Caco-2 (cell line): ENCODE data around the gene NEDD4L. TPM values are rescaled to one million over a fixed set of nuclear protein-coding genes. Genes with fewer than 3 reads are reported as not detected.

Source experiments
- BruUV-seq: library from RNA; stranded (reverse); fragments of 400-500 nt; replicated peaks from 2 replicates; lab custom pipeline; 2021; lab: Mats Ljungman, UMichigan
- CTCF ChIA-PET: fragments of 300-600 bp; sonication (Branson Sonifier 250); formaldehyde crosslinking; loops from one replicate; lab custom pipeline; 2022; ENCODE audit warnings: antibody characterized with exemption; lab: Charles Lee
- POLR2A ChIA-PET: fragments of 300-600 bp; sonication (Branson Sonifier 250); formaldehyde crosslinking; loops from one replicate; lab custom pipeline; 2022; ENCODE audit warnings: antibody characterized with exemption; lab: Charles Lee
- DNase-seq, 2 experiments: peaks; one replicate each; pipeline versions ENCODE4 v3.0.0 to v3.0.0-alpha.2; 2020 to 2022
- H3K27me3 ChIP-seq: replicated peaks from 2 replicates; pipeline ENCODE4 v1.6.0; 2011; ENCODE audit warnings: low read length; ENCODE audit not compliant: control insufficient read depth, insufficient read depth
- H3K36me3 ChIP-seq: 2 replicates; pipeline ENCODE4 v1.5.1; 2011; ENCODE audit warnings: low read length; ENCODE audit not compliant: control insufficient read depth, insufficient read depth
- H3K4me1 ChIP-seq: fragments of 250-450 bp; sonication (Bioruptor Pico); 2 replicates; pipeline ENCODE4 v1.5.1; 2020; ENCODE audit warnings: mild to moderate bottlenecking
- H3K4me3 ChIP-seq: 2 replicates; pipeline ENCODE4 v1.5.1; 2011; ENCODE audit warnings: low read depth, mild to moderate bottlenecking, control low read depth, low read length
- H3K9me3 ChIP-seq: fragments of 250-450 bp; sonication (Bioruptor Pico); 2 replicates; pipeline ENCODE4 v1.5.1; 2020; ENCODE audit warnings: mild to moderate bottlenecking, moderate library complexity
- H3K27ac Mint-ChIP-seq: one replicate; pipeline ENCODE4 v1.8.0; 2022; ENCODE audit warnings: mixed read lengths; ENCODE audit not compliant: unreplicated experiment
- H3K27me3 Mint-ChIP-seq: one replicate; pipeline ENCODE4 v1.8.0; 2022; ENCODE audit warnings: mixed read lengths; ENCODE audit not compliant: insufficient read depth, unreplicated experiment
- H3K36me3 Mint-ChIP-seq: one replicate; pipeline ENCODE4 v1.8.0; 2022; ENCODE audit warnings: mild to moderate bottlenecking, mixed read lengths; ENCODE audit not compliant: insufficient read depth, unreplicated experiment
- H3K4me1 Mint-ChIP-seq: one replicate; pipeline ENCODE4 v1.8.0; 2022; ENCODE audit warnings: low read depth, mixed read lengths; ENCODE audit not compliant: unreplicated experiment
- H3K4me3 Mint-ChIP-seq: one replicate; pipeline ENCODE4 v1.8.0; 2022; ENCODE audit warnings: mild to moderate bottlenecking, moderate library complexity, mixed read lengths; ENCODE audit not compliant: unreplicated experiment
- H3K9me3 Mint-ChIP-seq: one replicate; pipeline ENCODE4 v1.8.0; 2022; ENCODE audit warnings: mixed read lengths; ENCODE audit not compliant: unreplicated experiment
- intact Hi-C: fragments of 100-400 bp; cut with micrococcal nuclease; formaldehyde crosslinking; loops from one replicate; pipeline ENCODE4 v1.10.0; 2022; ENCODE audit not compliant: unreplicated experiment
- total RNA-seq: library from RNA; stranded (reverse); gene quantifications from 2 replicates; pipeline ENCODE4 v1.2.3, GENCODE V29; 2022
- TF ChIP-seq, protein P1 (sequence below), 2 experiments: fragments of 200-600 bp in 1 of 2; IDR thresholded peaks; 1 replicate in 1 of 2; 2 replicates in 1 of 2; pipeline versions ENCODE4 v1.5.1 to v1.8.0; 2011 to 2022; ENCODE audit warnings: antibody characterized with exemption in 1 of 2, control low read depth in 1 of 2, inconsistent platforms in 1 of 2, low read depth in 1 of 2, low read length in 1 of 2, mild to moderate bottlenecking in 1 of 2, moderate library complexity in 1 of 2; ENCODE audit not compliant: insufficient read depth in 1 of 2, severe bottlenecking in 1 of 2, unreplicated experiment in 1 of 2

The NEDD4L gene
- total RNA-seq, 1 experiment from 2014 or later = 85.4 TPM

DNA sequence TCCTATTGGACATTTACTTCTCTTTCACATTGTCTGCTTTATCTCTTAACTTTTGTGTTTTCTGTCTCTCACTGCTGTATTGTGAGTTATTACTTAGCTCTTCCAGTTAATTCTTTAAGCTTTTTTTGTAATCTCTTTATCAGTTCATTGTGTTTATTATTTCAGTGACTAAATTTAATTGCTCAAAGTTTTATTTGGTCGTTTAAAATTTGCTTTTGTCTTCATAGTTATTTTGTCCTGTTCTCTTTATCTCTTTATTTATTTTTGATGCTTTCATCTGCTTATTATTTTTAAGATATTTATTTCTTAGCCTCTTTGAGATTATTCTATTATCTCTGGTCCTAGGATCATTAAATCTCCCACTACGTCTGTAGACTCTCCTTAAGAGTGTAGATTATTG, 316.3 kb downstream of the NEDD4L start:
- H3K4me1 Mint-ChIP-seq = no peaks in the 10 kb centered on the region
- no peak overlapping the region for H3K4me3 Mint-ChIP-seq
- no peaks in the 10 kb centered on the region for H3K27me3 Mint-ChIP-seq
- Histone ChIP-seq H3K9me3 (no peaks in the 10 kb centered on the region), H3K4me1 (no peaks in the 10 kb centered on the region), H3K36me3 (no peaks in the 10 kb centered on the region; the same call in 1 of the 2 replicates), H3K4me3 (no peak overlapping the region), H3K27me3 (no peaks in the 10 kb centered on the region)
- ChIA-PET CTCF (no interaction called here), POLR2A (no interaction called here)
- TF ChIP-seq, protein P1, sequence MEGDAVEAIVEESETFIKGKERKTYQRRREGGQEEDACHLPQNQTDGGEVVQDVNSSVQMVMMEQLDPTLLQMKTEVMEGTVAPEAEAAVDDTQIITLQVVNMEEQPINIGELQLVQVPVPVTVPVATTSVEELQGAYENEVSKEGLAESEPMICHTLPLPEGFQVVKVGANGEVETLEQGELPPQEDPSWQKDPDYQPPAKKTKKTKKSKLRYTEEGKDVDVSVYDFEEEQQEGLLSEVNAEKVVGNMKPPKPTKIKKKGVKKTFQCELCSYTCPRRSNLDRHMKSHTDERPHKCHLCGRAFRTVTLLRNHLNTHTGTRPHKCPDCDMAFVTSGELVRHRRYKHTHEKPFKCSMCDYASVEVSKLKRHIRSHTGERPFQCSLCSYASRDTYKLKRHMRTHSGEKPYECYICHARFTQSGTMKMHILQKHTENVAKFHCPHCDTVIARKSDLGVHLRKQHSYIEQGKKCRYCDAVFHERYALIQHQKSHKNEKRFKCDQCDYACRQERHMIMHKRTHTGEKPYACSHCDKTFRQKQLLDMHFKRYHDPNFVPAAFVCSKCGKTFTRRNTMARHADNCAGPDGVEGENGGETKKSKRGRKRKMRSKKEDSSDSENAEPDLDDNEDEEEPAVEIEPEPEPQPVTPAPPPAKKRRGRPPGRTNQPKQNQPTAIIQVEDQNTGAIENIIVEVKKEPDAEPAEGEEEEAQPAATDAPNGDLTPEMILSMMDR (IDR thresholded peaks at IDR 0.05; ENCODE audit: insufficient read depth in 1 of 2, low read depth in 1 of 2, low read length in 1 of 2, severe bottlenecking in 1 of 2, unreplicated experiment in 1 of 2) = no peak
- intact Hi-C loops = no loop called here
- H3K9me3 Mint-ChIP-seq = no peaks in the 10 kb centered on the region
- no peak for DNase-seq
- no peak overlapping the region for H3K27ac Mint-ChIP-seq
- peaks cover 38% of the 10 kb centered on the region for H3K36me3 Mint-ChIP-seq
- no TSS peak for BruUV-seq

DNA sequence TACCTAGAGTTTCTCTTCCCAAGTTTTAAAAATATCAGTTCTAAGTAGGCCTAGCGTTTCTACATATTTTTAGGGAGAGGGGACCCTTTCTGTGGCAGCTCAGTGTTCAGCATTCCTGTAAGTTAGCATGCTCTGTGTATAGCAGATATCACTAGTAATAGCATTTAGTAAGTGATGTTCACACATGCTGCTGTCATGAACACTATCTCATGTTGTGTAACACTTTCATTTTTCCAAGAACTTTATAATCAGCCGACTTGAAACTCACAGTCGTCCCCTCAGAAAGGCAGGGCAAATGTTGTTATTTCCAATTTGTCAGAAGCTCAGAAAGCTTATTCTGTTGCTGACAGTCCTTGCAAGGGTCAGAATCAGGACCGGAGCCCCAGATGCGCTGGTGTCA, 317.2 kb downstream of the NEDD4L start:
- no peak for DNase-seq
- Histone ChIP-seq H3K4me3 (no peak overlapping the region), H3K36me3 (no peaks in the 10 kb centered on the region; the same call in 1 of the 2 replicates), H3K4me1 (no peaks in the 10 kb centered on the region), H3K27me3 (no peaks in the 10 kb centered on the region), H3K9me3 (no peaks in the 10 kb centered on the region)
- Mint-ChIP-seq H3K27me3 (no peaks in the 10 kb centered on the region), H3K4me1 (no peaks in the 10 kb centered on the region), H3K27ac (no peak overlapping the region), H3K4me3 (no peak overlapping the region), H3K9me3 (no peaks in the 10 kb centered on the region), H3K36me3 (peaks cover 37% of the 10 kb centered on the region)
- no TSS peak for BruUV-seq
- ChIA-PET POLR2A (no interaction called here), CTCF (no interaction called here)
- TF ChIP-seq, protein P1 (IDR thresholded peaks at IDR 0.05; ENCODE audit: insufficient read depth in 1 of 2, low read depth in 1 of 2, low read length in 1 of 2, severe bottlenecking in 1 of 2, unreplicated experiment in 1 of 2) = no peak
- intact Hi-C loops = no loop called here

DNA sequence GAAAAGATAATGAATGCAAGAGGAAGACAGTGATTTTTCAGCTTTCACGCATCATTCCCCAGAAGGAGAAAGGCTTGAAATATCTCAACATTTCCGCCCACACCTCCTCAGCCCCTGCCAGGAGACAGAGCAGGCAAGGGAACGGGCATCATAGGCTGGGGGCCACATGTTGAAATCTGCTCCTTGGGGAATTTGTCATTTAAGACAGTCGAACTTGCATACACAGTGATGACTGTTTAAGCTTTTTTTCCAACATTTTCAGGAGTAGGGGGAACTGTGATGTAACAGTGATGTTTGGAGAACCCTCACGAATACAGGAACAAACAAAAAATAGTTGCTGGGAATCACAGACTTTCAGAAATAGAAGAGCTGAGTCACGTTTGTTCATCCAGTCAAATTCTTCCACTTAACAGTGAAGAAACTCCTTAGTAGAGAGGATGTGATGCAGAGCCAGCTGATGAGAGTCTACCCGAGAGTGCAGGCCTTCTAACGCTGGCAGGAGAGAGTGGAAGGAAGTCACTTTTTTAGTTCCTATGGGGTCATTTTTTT, 318.1 kb downstream of the NEDD4L start:
- no peak overlapping the region for H3K27ac Mint-ChIP-seq
- Histone ChIP-seq H3K27me3 (no peaks in the 10 kb centered on the region), H3K4me3 (no peak overlapping the region), H3K4me1 (no peaks in the 10 kb centered on the region), H3K36me3 (no peaks in the 10 kb centered on the region; the same call in 1 of the 2 replicates), H3K9me3 (no peaks in the 10 kb centered on the region)
- DNase-seq = no peak
- POLR2A ChIA-PET = no interaction called here
- TF ChIP-seq, protein P1 (IDR thresholded peaks at IDR 0.05; ENCODE audit: insufficient read depth in 1 of 2, low read depth in 1 of 2, low read length in 1 of 2, severe bottlenecking in 1 of 2, unreplicated experiment in 1 of 2) = no peak
- no TSS peak for BruUV-seq
- H3K27me3 Mint-ChIP-seq = no peaks in the 10 kb centered on the region
- peaks cover 34% of the 10 kb centered on the region for H3K36me3 Mint-ChIP-seq
- intact Hi-C loops = no loop called here
- H3K9me3 Mint-ChIP-seq = no peaks in the 10 kb centered on the region
- CTCF ChIA-PET = no interaction called here
- no peak overlapping the region for H3K4me3 Mint-ChIP-seq
- no peaks in the 10 kb centered on the region for H3K4me1 Mint-ChIP-seq
